MM.1S (cell line): Measurements from ENCODE around the gene CRYM.

Source experiments
- EZH2phosphoT487 ChIP-seq: fragments of 300-600 bp; sonication (generic); IDR thresholded peaks from 2 replicates; pipeline ENCODE4 v1.6.1; 2018; ENCODE audit warnings: antibody characterized with exemption, low read length
- TF ChIP-seq, protein P1 (sequence below): fragments of 300-600 bp; sonication (generic); IDR thresholded peaks from 2 replicates; pipeline ENCODE4 v1.5.1; 2016; ENCODE audit warnings: antibody characterized with exemption, low read length, mixed read lengths

DNA sequence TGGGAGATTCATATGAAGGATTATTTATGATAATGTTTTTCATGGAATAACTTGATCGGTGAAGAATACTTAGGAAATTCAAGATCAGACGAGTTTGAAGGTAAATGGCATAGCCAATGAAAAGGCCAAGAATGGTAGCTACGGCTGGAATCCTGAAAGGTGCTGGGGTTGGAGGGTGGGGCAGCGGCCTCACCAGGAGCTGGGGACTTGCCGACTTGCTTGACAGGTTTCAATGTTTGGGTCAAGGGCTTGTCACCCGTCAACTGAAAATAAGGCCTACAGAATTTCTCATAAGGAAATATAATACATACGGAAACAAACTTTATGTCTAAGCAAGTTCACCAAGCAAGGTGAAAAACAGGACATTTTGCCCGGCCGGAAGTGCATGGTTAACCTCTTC lies 9.9 kb downstream of the CRYM start:
- TF ChIP-seq, protein P1, sequence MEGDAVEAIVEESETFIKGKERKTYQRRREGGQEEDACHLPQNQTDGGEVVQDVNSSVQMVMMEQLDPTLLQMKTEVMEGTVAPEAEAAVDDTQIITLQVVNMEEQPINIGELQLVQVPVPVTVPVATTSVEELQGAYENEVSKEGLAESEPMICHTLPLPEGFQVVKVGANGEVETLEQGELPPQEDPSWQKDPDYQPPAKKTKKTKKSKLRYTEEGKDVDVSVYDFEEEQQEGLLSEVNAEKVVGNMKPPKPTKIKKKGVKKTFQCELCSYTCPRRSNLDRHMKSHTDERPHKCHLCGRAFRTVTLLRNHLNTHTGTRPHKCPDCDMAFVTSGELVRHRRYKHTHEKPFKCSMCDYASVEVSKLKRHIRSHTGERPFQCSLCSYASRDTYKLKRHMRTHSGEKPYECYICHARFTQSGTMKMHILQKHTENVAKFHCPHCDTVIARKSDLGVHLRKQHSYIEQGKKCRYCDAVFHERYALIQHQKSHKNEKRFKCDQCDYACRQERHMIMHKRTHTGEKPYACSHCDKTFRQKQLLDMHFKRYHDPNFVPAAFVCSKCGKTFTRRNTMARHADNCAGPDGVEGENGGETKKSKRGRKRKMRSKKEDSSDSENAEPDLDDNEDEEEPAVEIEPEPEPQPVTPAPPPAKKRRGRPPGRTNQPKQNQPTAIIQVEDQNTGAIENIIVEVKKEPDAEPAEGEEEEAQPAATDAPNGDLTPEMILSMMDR = no peak
- TF ChIP-seq EZH2phosphoT487 = no peak
